LNCaP clone FGC (cell line): ENCODE results near the gene BNIP3.
A peak's percentile ranks its signal among the peaks of the same experiment; 100 is the strongest.

Experiments
- DNase-seq: peaks from one replicate; pipeline ENCODE4 v3.0.0-alpha.2; 2011; ENCODE audit warnings: low read depth
- H3K4me3 ChIP-seq: 2 replicates; pipeline ENCODE4 v1.5.1; 2011; ENCODE audit warnings: mild to moderate bottlenecking, low read depth, low read length, control low read depth
- TF ChIP-seq, protein P1 (sequence below): IDR thresholded peaks from 2 replicates; pipeline ENCODE4 v1.5.1; 2012; ENCODE audit warnings: mild to moderate bottlenecking; ENCODE audit not compliant: control insufficient read depth, insufficient read depth; ENCODE audit errors: extremely low read depth

The BNIP3 gene

GRCh38 chr10:131981429-131982184 lies at the start of gene BNIP3:
Gene BNIP3, minus strand, starts transcription at chr10:131981923. Its CDS starts 117 bp downstream, at chr10:131981806.
- peak; percentile 79 for DNase-seq
- TF ChIP-seq, protein P1, sequence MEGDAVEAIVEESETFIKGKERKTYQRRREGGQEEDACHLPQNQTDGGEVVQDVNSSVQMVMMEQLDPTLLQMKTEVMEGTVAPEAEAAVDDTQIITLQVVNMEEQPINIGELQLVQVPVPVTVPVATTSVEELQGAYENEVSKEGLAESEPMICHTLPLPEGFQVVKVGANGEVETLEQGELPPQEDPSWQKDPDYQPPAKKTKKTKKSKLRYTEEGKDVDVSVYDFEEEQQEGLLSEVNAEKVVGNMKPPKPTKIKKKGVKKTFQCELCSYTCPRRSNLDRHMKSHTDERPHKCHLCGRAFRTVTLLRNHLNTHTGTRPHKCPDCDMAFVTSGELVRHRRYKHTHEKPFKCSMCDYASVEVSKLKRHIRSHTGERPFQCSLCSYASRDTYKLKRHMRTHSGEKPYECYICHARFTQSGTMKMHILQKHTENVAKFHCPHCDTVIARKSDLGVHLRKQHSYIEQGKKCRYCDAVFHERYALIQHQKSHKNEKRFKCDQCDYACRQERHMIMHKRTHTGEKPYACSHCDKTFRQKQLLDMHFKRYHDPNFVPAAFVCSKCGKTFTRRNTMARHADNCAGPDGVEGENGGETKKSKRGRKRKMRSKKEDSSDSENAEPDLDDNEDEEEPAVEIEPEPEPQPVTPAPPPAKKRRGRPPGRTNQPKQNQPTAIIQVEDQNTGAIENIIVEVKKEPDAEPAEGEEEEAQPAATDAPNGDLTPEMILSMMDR = peak; percentile 17; the same call in 1 of the 2 replicates
- peak within 1 kb of the TSS; percentile 69 for H3K4me3 ChIP-seq

GRCh38 chr10:132030898-132031463 lies 49.3 kb upstream of the BNIP3 start:
- DNase-seq = no peak
- H3K4me3 ChIP-seq = no peak overlapping the region
- TF ChIP-seq, protein P1 = no peak

GRCh38 chr10:132028706-132029105 lies 47.0 kb upstream of the BNIP3 start:
- no peak for DNase-seq
- TF ChIP-seq, protein P1 = no peak
- H3K4me3 ChIP-seq = no peak overlapping the region

DNA sequence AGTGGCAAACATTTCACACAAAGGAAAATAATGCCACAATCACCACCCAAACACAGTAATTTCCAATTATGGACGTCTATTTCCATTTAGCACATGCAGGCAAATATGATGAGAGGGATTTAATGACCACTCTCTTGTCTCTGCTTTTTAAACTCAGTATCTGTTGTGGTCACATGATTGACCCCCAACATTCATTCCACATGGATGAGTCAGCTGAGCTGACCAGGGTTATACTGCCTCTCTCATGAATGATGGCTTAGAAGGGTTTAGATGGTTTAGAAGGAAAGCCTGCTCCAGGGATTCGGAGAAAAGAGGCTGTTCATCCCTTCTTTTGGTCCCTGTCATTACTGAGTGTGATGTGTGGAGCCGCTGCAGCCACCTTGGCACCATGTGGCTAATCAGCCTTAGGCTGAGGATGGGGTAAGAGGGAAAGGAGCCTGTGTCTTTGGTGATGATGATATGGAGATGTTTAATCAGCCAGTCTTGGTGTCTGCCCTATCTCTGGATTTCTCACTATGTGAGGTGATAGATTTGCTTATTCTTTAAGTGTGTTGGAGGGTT lies 45.8 kb upstream of the BNIP3 start:
- H3K4me3 ChIP-seq = no peak overlapping the region
- no peak for DNase-seq
- TF ChIP-seq, protein P1 = no peak

GRCh38 chr10:132023092-132023811 lies 41.5 kb upstream of the BNIP3 start:
- DNase-seq = peak; percentile 36
- peak overlapping the region; percentile 41 for H3K4me3 ChIP-seq
- TF ChIP-seq, protein P1 = peak; percentile 98

- TF ChIP-seq, protein P1 = no peak
- DNase-seq = no peak
- no peak overlapping the region for H3K4me3 ChIP-seq
Measured at GRCh38 chr10:132022241-132022640, 40.5 kb upstream of the BNIP3 start.
